DOHH2 (cell line): ENCODE measurements around the gene MYOF.

Experiments
- H3F3A ChIP-seq: fragments of 200-600 bp; sonication (generic), shearing (Covaris generic); 2 replicates; pipeline ENCODE4 v1.6.0; 2016; ENCODE audit warnings: antibody characterized with exemption, mild to moderate bottlenecking; ENCODE audit not compliant: control insufficient read depth, insufficient read depth
- H3K27ac ChIP-seq: fragments of 200-600 bp; sonication (generic); 2 replicates; pipeline ENCODE4 v1.5.1; 2014; ENCODE audit warnings: low read depth, mild to moderate bottlenecking, low read length, moderate library complexity
- H3K27me3 ChIP-seq: fragments of 200-600 bp; sonication (generic); 2 replicates; pipeline ENCODE4 v1.6.1; 2014; ENCODE audit warnings: mild to moderate bottlenecking, low read length, mixed read lengths; ENCODE audit not compliant: control insufficient read depth
- H3K36me3 ChIP-seq: fragments of 200-600 bp; sonication (generic); 2 replicates; pipeline ENCODE4 v1.6.1; 2014; ENCODE audit warnings: mild to moderate bottlenecking, low read length, moderate library complexity, mixed read lengths; ENCODE audit not compliant: control insufficient read depth
- H3K4me1 ChIP-seq: fragments of 200-600 bp; sonication (generic); 2 replicates; pipeline ENCODE4 v1.6.1; 2014; ENCODE audit warnings: mild to moderate bottlenecking, low read length, mixed read lengths; ENCODE audit not compliant: control insufficient read depth
- H3K4me2 ChIP-seq: fragments of 200-600 bp; sonication (generic); 2 replicates; pipeline ENCODE4 v1.6.0; 2014; ENCODE audit warnings: mild to moderate bottlenecking, low read length, moderate library complexity
- H3K4me3 ChIP-seq: fragments of 200-600 bp; sonication (generic); 2 replicates; pipeline ENCODE4 v1.5.1; 2014; ENCODE audit warnings: mild to moderate bottlenecking, low read length, mixed read lengths
- H3K79me2 ChIP-seq: fragments of 200-600 bp; sonication (generic); 2 replicates; pipeline ENCODE4 v1.6.1; 2014; ENCODE audit warnings: mild to moderate bottlenecking, low read length, mixed read lengths; ENCODE audit not compliant: control insufficient read depth
- H3K9me2 ChIP-seq: fragments of 200-600 bp; sonication (generic); replicated peaks from 2 replicates; pipeline ENCODE4 v1.6.1; 2014; ENCODE audit warnings: mild to moderate bottlenecking, low read length, mixed read lengths; ENCODE audit not compliant: control insufficient read depth
- H3K9me3 ChIP-seq: fragments of 200-600 bp; sonication (generic); 2 replicates; pipeline ENCODE4 v1.6.1; 2014; ENCODE audit warnings: antibody characterized with exemption, low read length, mixed read lengths; ENCODE audit not compliant: control insufficient read depth, insufficient read depth
- H4K20me1 ChIP-seq: fragments of 200-600 bp; sonication (generic); 2 replicates; pipeline ENCODE4 v1.6.0; 2014; ENCODE audit warnings: low read depth, mild to moderate bottlenecking, antibody characterized with exemption, low read length, moderate library complexity; ENCODE audit not compliant: control insufficient read depth, insufficient read depth
- CTCF ChIP-seq: fragments of 200-600 bp; sonication (generic); IDR thresholded peaks from one replicate; pipeline ENCODE4 v1.5.1; 2014; ENCODE audit warnings: antibody characterized with exemption, mild to moderate bottlenecking, low read depth, low read length; ENCODE audit not compliant: poor library complexity, severe bottlenecking
- EZH2phosphoT487 ChIP-seq: fragments of 200-600 bp; sonication (generic); IDR thresholded peaks from 2 replicates; pipeline ENCODE4 v1.6.1; 2017; ENCODE audit warnings: borderline replicate concordance, mild to moderate bottlenecking, antibody characterized with exemption, low read length, moderate library complexity, mixed read lengths

The MYOF gene

GRCh38 chr10:93356516-93356915 is 125.6 kb downstream of the MYOF start:
- no peaks in the 10 kb centered on the region for H3K36me3 ChIP-seq
- H3K27ac ChIP-seq: no peak overlapping the region
- H4K20me1 ChIP-seq: no peaks in the 10 kb centered on the region

GRCh38 chr10:93352638-93353383 is 129.3 kb downstream of the MYOF start:
- H3K4me1 ChIP-seq: peaks cover 1% of the 10 kb centered on the region; the same call in 1 of the 2 replicates
- H3F3A ChIP-seq: no peaks in the 10 kb centered on the region
- no peak overlapping the region for H3K4me2 ChIP-seq
- H3K9me2 ChIP-seq: no peaks in the 10 kb centered on the region
- TF ChIP-seq CTCF (peak; percentile 65), EZH2phosphoT487 (no peak)
- no peaks in the 10 kb centered on the region for H3K9me3 ChIP-seq
- no peak overlapping the region for H3K4me3 ChIP-seq
- no peak overlapping the region for H3K27ac ChIP-seq
- H4K20me1 ChIP-seq: no peaks in the 10 kb centered on the region
- H3K36me3 ChIP-seq: no peaks in the 10 kb centered on the region
- H3K79me2 ChIP-seq: no peaks in the 10 kb centered on the region
- peaks cover 16% of the 10 kb centered on the region for H3K27me3 ChIP-seq

More at GRCh38 chr10:93356516-93356915, 125.6 kb downstream of the MYOF start:
- no peaks in the 10 kb centered on the region for H3K79me2 ChIP-seq
- no peak for TF ChIP-seq EZH2phosphoT487
- no peak for TF ChIP-seq CTCF
- H3K9me3 ChIP-seq: no peaks in the 10 kb centered on the region
- H3K9me2 ChIP-seq: no peaks in the 10 kb centered on the region
- H3K4me1 ChIP-seq: peaks cover 5% of the 10 kb centered on the region; the same call in 1 of the 2 replicates
- H3K27me3 ChIP-seq: peaks cover 16% of the 10 kb centered on the region
- H3K4me3 ChIP-seq: no peak overlapping the region
- no peaks in the 10 kb centered on the region for H3F3A ChIP-seq
- no peak overlapping the region for H3K4me2 ChIP-seq

DNA sequence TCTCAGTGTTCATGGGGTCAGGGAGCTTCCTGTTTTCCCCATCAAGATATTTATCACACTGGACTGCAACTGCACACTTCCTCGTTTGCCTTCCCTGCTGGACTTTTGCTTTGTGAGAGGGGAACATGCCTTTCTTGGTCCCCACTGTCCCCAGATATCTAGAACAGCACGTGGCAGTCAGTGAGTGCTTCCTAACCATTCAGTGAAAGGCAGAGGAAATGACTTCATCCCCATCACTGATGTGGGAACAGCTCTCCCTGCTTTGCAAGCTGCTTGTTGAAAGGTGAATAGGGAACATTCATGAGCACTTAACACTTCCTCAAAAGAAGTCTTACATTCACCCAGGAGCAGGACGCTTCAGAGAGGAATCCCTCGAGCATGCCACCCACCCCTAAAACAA is 135.4 kb downstream of the MYOF start:
- Histone ChIP-seq H3K27ac (no peak overlapping the region), H3K79me2 (no peaks in the 10 kb centered on the region), H3F3A (no peaks in the 10 kb centered on the region), H3K4me2 (no peak overlapping the region), H4K20me1 (no peaks in the 10 kb centered on the region), H3K4me3 (no peak overlapping the region), H3K36me3 (no peaks in the 10 kb centered on the region), H3K9me3 (no peaks in the 10 kb centered on the region), H3K9me2 (no peaks in the 10 kb centered on the region), H3K27me3 (peaks cover 8% of the 10 kb centered on the region), H3K4me1 (peaks cover 8% of the 10 kb centered on the region)
- no peak for TF ChIP-seq CTCF
- no peak for TF ChIP-seq EZH2phosphoT487
